HepG2 (cell line): Measurements from ENCODE around the gene FXYD5. TPM values are rescaled to one million over a fixed set of nuclear protein-coding genes. Genes with fewer than 3 reads are reported as not detected.

Experiments used
- AHDC1 ChIP-seq: sonication (generic); formaldehyde crosslinking; IDR thresholded peaks from 2 replicates; pipeline ENCODE4 v1.5.1; 2020; ENCODE audit warnings: mild to moderate bottlenecking, missing genetic modification reagents, borderline replicate concordance
- CCAR2 ChIP-seq: fragments of 200-400 bp; formaldehyde crosslinking; optimal IDR thresholded peaks from 2 replicates; pipeline ENCODE3; 2018; ENCODE audit warnings: low read depth, mild to moderate bottlenecking, low read length, moderate library complexity
- FOSL1 ChIP-seq: sonication (generic); formaldehyde crosslinking; IDR thresholded peaks from 2 replicates; pipeline ENCODE4 v1.9.0; 2021; ENCODE audit warnings: missing genetic modification reagents, borderline replicate concordance
- HIC2 ChIP-seq: sonication (generic); formaldehyde crosslinking; IDR thresholded peaks from 2 replicates; pipeline ENCODE4 v1.9.0; 2022; ENCODE audit warnings: low read depth, missing genetic modification reagents
- HNF1A ChIP-seq, 2 experiments: sonication (generic) in 1 of 2; formaldehyde crosslinking in 1 of 2; IDR thresholded peaks; 2 replicates each; pipeline versions ENCODE4 v1.4.0 to v1.6.1; 2016 to 2020; ENCODE audit warnings: borderline replicate concordance in 1 of 2, low read depth in 1 of 2, mild to moderate bottlenecking in 1 of 2, missing genetic modification reagents in 1 of 2
- HOXA3 ChIP-seq: sonication (generic); formaldehyde crosslinking; IDR thresholded peaks from 2 replicates; pipeline ENCODE4 v1.5.0; 2020; ENCODE audit warnings: missing genetic modification reagents
- MAZ ChIP-seq, 2 experiments: sonication (generic) in 1 of 2; formaldehyde crosslinking in 1 of 2; IDR thresholded peaks; 2 replicates each; pipeline versions ENCODE4 v1.5.0 to v1.6.1; 2012 to 2020; ENCODE audit warnings: low read depth in 2 of 2, mild to moderate bottlenecking in 2 of 2, borderline replicate concordance in 1 of 2, improper control_type of control experiment in 1 of 2, low read length in 1 of 2, missing genetic modification reagents in 1 of 2, moderate library complexity in 1 of 2
- MBD4 ChIP-seq: IDR thresholded peaks from 2 replicates; pipeline ENCODE4 v1.6.1; 2012; ENCODE audit warnings: low read length, inconsistent platforms, borderline replicate concordance
- NFATC3 ChIP-seq: sonication (generic); formaldehyde crosslinking; IDR thresholded peaks from 2 replicates; pipeline ENCODE4 v1.5.1; 2020; ENCODE audit warnings: mild to moderate bottlenecking, missing genetic modification reagents
- NONO ChIP-seq, 2 experiments: fragments of 450-650 bp in 1 of 2; sonication (generic) in 1 of 2; formaldehyde crosslinking in 1 of 2; IDR thresholded peaks in 1 of 2; conservative IDR thresholded peaks in 1 of 2; 2 replicates each; pipeline versions ENCODE4 v1.6.1 to v1.8.0; 2017 to 2022; ENCODE audit warnings: mild to moderate bottlenecking in 1 of 2, missing genetic modification reagents in 1 of 2, moderate library complexity in 1 of 2
- PHF5A ChIP-seq: IDR thresholded peaks from one replicate; pipeline ENCODE4 v1.6.1; 2018; ENCODE audit warnings: low read depth, missing genetic modification reagents; ENCODE audit not compliant: unreplicated experiment
- XBP1 ChIP-seq: sonication (generic); formaldehyde crosslinking; IDR thresholded peaks from 2 replicates; pipeline ENCODE4 v1.5.0; 2020; ENCODE audit warnings: missing genetic modification reagents
- YY1 ChIP-seq: IDR thresholded peaks from 2 replicates; pipeline ENCODE4 v1.6.1; 2011; ENCODE audit warnings: low read length, low read depth, moderate library complexity, mild to moderate bottlenecking; ENCODE audit not compliant: insufficient read depth, insufficient replicate concordance
- ZNF639 ChIP-seq: conservative IDR thresholded peaks from 2 replicates; pipeline ENCODE4 v1.6.1; 2018; ENCODE audit warnings: missing genetic modification reagents
- polyA plus RNA-seq, 8 experiments: library from polyadenylated mRNA; depleted of rRNA in 3 of 8; stranded (reverse) in 7 of 8; unstranded in 1 of 8; fragments of >200 nt; fragmentation: Illumina TruSeq in 4 of 8; extraction: Trizol in 4 of 8; gene quantifications; 2 replicates each; pipeline versions ENCODE4 v1.2.1 to v1.2.3, GENCODE V29; 2011 to 2016; ENCODE audit warnings: low read depth in 4 of 8, missing spikeins in 1 of 8, mixed read lengths in 1 of 8; ENCODE audit not compliant: insufficient read depth in 1 of 8
- total RNA-seq, 5 experiments: library from RNA; depleted of rRNA; stranded (reverse); fragments of >200 nt; fragmentation: Illumina TruSeq; extraction: Trizol; gene quantifications; 2 replicates each; pipeline ENCODE4 v1.2.3, GENCODE V29; 2016; ENCODE audit warnings: low read depth in 1 of 5

The FXYD5 gene
- total and polyA plus RNA-seq, 2 of the 13 experiments (the other 11 are each of a cell fraction or from before 2014, with no cell fraction given) = 0.65 TPM; not detected in 1

GRCh38 chr19:35135389-35135909, 19.1 kb upstream of the FXYD5 start (continued):
- TF ChIP-seq AHDC1 (CRISPR knock-in tag) (peak; percentile 46; the same call in 1 of the 2 replicates), MBD4 (no peak), HNF1A (IDR thresholded peaks at IDR 0.05; ENCODE audit: low read depth) (0 out of 2 replicates have a peak, but pooled peaks have one; percentile 14), HNF1A (CRISPR knock-in tag; IDR thresholded peaks at IDR 0.05; ENCODE audit: borderline replicate concordance) (no peak), XBP1 (CRISPR knock-in tag) (no peak), ZNF639 (CRISPR knock-in tag) (no peak), HOXA3 (CRISPR knock-in tag) (peak; percentile 55; the same call in 1 of the 2 replicates), MAZ (IDR thresholded peaks at IDR 0.05; ENCODE audit: borderline replicate concordance, low read depth, low read length) (peak; percentile 93), MAZ (CRISPR knock-in tag; IDR thresholded peaks at IDR 0.05; ENCODE audit: low read depth) (peak; percentile 50; the same call in 1 of the 2 replicates), CCAR2 (peak; percentile 60), PHF5A (CRISPR knock-in tag) (no peak), FOSL1 (CRISPR knock-in tag) (no peak), HIC2 (peak; percentile 78; the same call in 1 of the 2 replicates), YY1 (peak; percentile 43), NONO (IDR thresholded peaks at IDR 0.05) (no peak), NONO (CRISPR knock-in tag; conservative IDR thresholded peaks at IDR 0.05) (0 out of 2 replicates have a peak, but pooled peaks have one; percentile 61), NFATC3 (no peak)
